ENCODE data around the gene MUC22. TPM values are rescaled to one million over a fixed set of nuclear protein-coding genes. Genes with fewer than 3 reads are reported as not detected.
"Not testable (repeated sequence)": the region's sequence is repeated elsewhere in the genome, so short reads cannot be mapped to it uniquely, and the experiment has no call there.

The MUC22 gene
- polyA plus RNA-seq, 1 donor, result not detected

DNA sequence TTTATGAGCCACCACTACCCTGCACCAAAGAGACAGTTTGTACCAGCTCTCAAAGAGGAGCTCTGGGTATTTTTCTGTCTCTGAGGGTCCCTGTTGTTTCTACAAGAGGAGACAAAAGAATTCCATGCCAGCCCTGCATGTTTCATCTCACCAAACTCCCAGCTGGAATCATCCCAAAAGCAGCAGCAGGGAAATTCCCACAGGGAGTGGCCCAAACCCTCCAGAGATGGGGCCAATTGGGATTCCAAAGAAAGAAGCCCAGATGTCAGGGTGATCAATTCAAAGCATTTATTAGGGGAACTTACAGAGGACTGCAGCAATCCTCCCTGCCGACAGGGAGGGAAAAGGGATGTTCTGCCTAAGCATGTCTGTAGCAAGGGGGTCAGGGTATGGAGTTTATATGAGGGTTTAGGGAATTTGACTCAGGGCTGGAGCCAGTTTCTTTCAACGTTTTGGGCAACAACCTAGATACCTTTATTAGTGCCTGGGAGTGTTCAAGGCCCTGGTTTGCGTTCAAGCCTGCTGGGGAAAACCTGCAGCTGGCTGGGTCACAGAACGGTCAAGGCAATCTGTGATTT, 47.2 kb downstream of the MUC22 start:
- Histone ChIP-seq H3K4me1 (ENCODE audit: control insufficient read depth, insufficient read depth, low read length) (no peaks in the 10 kb centered on the region), H3K27ac (ENCODE audit: low read length) (no peak overlapping the region), H3K4me3 (ENCODE audit: low read length) (no peak overlapping the region), H3K9me3 (ENCODE audit: control insufficient read depth, low read depth, low read length) (no peaks in the 10 kb centered on the region), H3K36me3 (ENCODE audit: control insufficient read depth, insufficient read depth, low read length) (no peaks in the 10 kb centered on the region), H3K27me3 (ENCODE audit: control insufficient read depth, insufficient read depth, low read length) (peaks cover 13% of the 10 kb centered on the region)
- no CpG with 5 or more reads among the region's 4 CpGs for WGBS (ENCODE audit: insufficient coverage, low lambda C conversion rate)
- no peak for DNase-seq

DNA sequence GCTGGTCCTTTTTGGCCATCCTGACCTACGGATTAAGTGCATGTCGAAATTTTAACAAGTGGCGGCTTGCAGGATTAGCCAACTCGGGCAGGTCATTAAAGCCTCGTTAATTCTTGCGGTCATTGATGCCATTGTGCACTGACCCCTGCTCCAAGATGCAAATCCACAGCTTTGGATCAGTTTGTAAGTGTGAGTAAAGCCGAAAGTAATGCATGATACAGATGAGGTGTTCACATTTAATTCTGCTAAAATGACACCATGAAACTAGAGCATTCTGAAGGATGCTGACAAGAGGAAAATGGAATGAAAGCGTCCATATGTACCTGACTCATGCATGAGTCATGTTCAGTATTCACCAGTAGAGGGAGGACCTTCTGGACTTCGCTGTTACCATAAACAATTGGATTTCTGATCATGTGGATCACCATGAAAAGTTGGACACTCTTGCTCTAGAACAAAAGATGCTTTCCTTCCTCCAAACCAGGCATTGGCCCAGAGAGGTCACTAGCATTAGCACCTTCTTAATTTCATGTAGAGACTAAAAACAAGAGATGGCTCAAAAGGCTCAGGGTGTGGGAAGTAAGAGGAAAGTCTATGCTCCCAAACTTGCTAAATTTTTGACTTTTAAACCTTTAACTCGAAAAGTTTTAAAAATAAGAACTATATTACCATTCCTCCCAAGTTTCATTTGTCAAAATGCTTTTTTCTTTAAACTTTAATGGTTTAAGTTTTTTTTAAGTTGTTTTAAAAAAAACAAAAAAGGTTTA, 48.0 kb downstream of the MUC22 start:
- Histone ChIP-seq H3K9me3 (ENCODE audit: control insufficient read depth, low read depth, low read length) (no peaks in the 10 kb centered on the region), H3K36me3 (ENCODE audit: control insufficient read depth, insufficient read depth, low read length) (no peaks in the 10 kb centered on the region), H3K4me1 (ENCODE audit: control insufficient read depth, insufficient read depth, low read length) (no peaks in the 10 kb centered on the region), H3K27me3 (ENCODE audit: control insufficient read depth, insufficient read depth, low read length) (peaks cover 13% of the 10 kb centered on the region), H3K4me3 (ENCODE audit: low read length) (no peak overlapping the region), H3K27ac (ENCODE audit: low read length) (no peak overlapping the region)
- DNase-seq, result peak; percentile 37 to 41
- WGBS (ENCODE audit: insufficient coverage, low lambda C conversion rate), result 67% methylated on average over 2 of the region's 10 CpGs

DNA sequence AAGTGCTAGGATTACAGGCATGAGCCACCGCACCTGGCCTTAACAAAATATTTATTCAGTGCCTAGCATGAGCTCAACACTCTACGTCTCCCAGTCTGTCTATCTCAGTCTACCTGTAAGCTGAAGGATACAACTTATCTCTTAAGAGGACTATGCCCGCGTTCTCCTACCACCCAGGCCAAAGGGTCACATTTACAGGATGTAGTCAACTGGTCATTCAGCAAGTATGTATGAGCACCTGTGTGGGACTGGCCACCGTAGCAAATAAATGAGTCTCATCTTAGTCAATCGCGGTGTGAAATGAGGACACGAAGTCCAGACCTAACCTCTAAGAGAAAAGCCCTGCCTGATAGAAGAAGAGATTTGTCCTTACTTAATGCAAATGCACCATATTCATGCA, 49.9 kb downstream of the MUC22 start:
- Histone ChIP-seq H3K27me3 (ENCODE audit: control insufficient read depth, insufficient read depth, low read length) (peaks cover 8% of the 10 kb centered on the region), H3K4me3 (ENCODE audit: low read length) (no peak overlapping the region), H3K27ac (ENCODE audit: low read length) (no peak overlapping the region), H3K9me3 (ENCODE audit: control insufficient read depth, low read depth, low read length) (no peaks in the 10 kb centered on the region), H3K4me1 (ENCODE audit: control insufficient read depth, insufficient read depth, low read length) (no peaks in the 10 kb centered on the region), H3K36me3 (ENCODE audit: control insufficient read depth, insufficient read depth, low read length) (no peaks in the 10 kb centered on the region)
- peak; percentile 50 to 60 for DNase-seq
- no CpG with 5 or more reads among the region's 8 CpGs for WGBS (ENCODE audit: insufficient coverage, low lambda C conversion rate)

DNA sequence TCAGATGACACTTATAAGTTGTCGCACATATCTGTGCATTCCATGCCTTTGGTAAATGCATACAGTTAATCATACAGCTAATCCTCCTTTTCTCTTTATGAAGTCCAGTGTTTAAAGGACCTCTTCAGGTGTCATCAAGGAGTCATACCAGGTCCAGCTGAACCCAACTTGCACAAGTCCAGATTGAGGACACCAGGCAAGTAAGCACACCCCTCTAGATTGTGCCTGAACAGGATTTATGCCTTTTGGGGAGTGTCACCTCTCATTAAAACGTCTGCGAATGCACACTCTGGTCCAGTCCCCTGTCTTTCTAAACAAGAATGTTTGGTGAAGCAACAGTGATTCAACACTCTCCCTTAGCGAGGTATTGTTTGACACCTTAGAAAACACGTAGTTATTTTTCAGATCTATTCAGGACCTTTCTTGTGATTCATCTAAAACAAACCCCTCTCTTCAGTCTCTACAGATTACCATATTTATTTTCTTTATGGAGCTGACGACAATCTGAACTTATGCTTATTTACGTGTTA, 53.7 kb downstream of the MUC22 start:
- H3K4me1 ChIP-seq (ENCODE audit: control insufficient read depth, insufficient read depth, low read length), result no peaks in the 10 kb centered on the region
- WGBS (ENCODE audit: insufficient coverage, low lambda C conversion rate), result 56% methylated on average over 4 of the region's 7 CpGs
- peaks cover 3% of the 10 kb centered on the region for H3K9me3 ChIP-seq (ENCODE audit: control insufficient read depth, low read depth, low read length)
- DNase-seq, result no peak
- peaks cover 8% of the 10 kb centered on the region for H3K27me3 ChIP-seq (ENCODE audit: control insufficient read depth, insufficient read depth, low read length)
- H3K4me3 ChIP-seq (ENCODE audit: low read length), result no peak overlapping the region
- H3K27ac ChIP-seq (ENCODE audit: low read length), result no peak overlapping the region
- no peaks in the 10 kb centered on the region for H3K36me3 ChIP-seq (ENCODE audit: control insufficient read depth, insufficient read depth, low read length)

DNA sequence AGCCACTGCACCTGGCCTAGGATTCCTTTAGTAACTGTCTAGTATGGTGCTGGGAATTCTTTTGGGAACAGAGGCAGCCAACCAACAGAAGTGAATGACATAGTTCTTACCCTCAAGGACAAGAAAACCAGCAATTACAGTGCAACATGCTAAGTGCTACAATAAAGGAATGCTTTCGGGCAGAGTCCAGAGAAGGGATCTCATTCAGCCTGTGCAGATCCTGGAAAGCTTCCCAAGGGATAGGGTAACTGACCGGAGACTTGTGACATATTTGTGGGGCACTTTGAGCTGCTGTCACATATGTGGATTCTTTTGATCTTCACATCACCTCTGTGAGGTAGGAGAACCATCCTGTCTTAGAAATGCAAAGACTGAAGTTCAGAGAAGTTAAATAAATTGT, 55.3 kb downstream of the MUC22 start:
- peaks cover 3% of the 10 kb centered on the region for H3K9me3 ChIP-seq (ENCODE audit: control insufficient read depth, low read depth, low read length)
- peaks cover 8% of the 10 kb centered on the region for H3K27me3 ChIP-seq (ENCODE audit: control insufficient read depth, insufficient read depth, low read length)
- peak in 1 of 2 donors; percentile 62 for DNase-seq
- H3K4me3 ChIP-seq (ENCODE audit: low read length), result no peak overlapping the region
- no peaks in the 10 kb centered on the region for H3K4me1 ChIP-seq (ENCODE audit: control insufficient read depth, insufficient read depth, low read length)
- no peak overlapping the region for H3K27ac ChIP-seq (ENCODE audit: low read length)
- WGBS (ENCODE audit: insufficient coverage, low lambda C conversion rate), result no CpG with 5 or more reads among the region's 2 CpGs
- no peaks in the 10 kb centered on the region for H3K36me3 ChIP-seq (ENCODE audit: control insufficient read depth, insufficient read depth, low read length)

DNA sequence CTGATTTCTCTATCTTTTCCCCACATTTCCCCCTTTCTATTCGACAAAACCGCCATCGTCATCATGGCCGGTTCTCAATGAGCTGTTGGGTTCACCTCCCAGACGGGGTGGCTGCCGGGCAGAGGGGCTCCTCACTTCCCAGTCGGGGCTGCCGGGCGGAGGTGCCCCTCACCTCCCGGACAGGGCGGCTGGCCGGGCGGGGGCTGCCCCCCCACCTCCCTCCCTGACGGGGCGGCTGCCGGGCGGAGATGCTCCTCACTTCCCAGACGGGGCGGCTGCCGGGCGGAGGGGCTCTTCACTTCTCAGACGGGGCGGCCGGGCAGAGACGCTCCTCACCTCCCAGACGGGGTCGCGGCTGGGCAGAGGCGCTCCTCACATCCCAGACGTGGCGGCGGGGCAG, 56.8 kb downstream of the MUC22 start:
- WGBS (ENCODE audit: insufficient coverage, low lambda C conversion rate), result no CpG with 5 or more reads among the region's 32 CpGs
- H3K9me3 ChIP-seq (ENCODE audit: control insufficient read depth, low read depth, low read length); DNase-seq; H3K27ac ChIP-seq (ENCODE audit: low read length); H3K4me3 ChIP-seq (ENCODE audit: low read length); H3K27me3 ChIP-seq (ENCODE audit: control insufficient read depth, insufficient read depth, low read length); H3K36me3 ChIP-seq (ENCODE audit: control insufficient read depth, insufficient read depth, low read length); H3K4me1 ChIP-seq (ENCODE audit: control insufficient read depth, insufficient read depth, low read length): not testable (repeated sequence)

DNA sequence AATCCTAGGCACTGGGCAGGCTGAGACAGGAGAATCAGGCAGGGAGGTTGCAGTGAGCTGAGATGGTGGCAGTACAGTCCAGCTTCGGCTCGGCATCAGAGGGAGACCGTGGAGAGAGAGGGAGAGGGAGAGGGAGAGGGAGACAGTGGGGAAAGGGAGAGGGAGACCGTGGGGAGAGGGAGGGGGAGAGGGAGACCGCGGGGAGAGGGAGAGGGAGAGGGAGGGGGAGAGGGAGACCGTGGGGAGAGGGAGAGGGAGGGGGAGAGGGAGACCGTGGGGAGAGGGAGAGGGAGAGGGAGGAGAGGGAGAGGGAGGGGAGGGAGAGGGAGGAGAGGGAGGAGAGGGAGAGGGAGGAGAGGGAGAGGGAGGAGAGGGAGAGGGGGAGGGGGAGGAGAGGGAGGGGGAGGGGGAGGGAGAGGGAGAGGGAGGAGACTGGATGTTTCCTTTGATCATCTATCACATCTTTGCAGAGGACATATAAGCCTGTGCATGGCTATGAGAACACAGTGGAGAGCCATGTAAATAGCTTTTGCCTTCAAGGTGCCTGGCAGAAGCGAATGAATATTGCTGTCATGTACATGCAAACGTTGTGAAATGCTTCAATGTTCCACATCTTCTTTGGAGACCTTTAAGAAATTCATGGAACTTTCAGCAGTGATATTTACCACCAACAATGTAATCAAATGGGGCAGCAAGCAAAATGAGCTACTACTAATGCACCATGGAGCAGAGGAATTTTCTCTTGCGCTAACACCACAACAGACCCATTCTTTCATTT, 57.8 kb downstream of the MUC22 start:
- H3K4me3 ChIP-seq (ENCODE audit: low read length); H3K4me1 ChIP-seq (ENCODE audit: control insufficient read depth, insufficient read depth, low read length); H3K36me3 ChIP-seq (ENCODE audit: control insufficient read depth, insufficient read depth, low read length); DNase-seq; H3K27me3 ChIP-seq (ENCODE audit: control insufficient read depth, insufficient read depth, low read length); H3K27ac ChIP-seq (ENCODE audit: low read length); H3K9me3 ChIP-seq (ENCODE audit: control insufficient read depth, low read depth, low read length): not testable (repeated sequence)
- 83% methylated on average over 1 of the region's 11 CpGs for WGBS (ENCODE audit: insufficient coverage, low lambda C conversion rate)

DNA sequence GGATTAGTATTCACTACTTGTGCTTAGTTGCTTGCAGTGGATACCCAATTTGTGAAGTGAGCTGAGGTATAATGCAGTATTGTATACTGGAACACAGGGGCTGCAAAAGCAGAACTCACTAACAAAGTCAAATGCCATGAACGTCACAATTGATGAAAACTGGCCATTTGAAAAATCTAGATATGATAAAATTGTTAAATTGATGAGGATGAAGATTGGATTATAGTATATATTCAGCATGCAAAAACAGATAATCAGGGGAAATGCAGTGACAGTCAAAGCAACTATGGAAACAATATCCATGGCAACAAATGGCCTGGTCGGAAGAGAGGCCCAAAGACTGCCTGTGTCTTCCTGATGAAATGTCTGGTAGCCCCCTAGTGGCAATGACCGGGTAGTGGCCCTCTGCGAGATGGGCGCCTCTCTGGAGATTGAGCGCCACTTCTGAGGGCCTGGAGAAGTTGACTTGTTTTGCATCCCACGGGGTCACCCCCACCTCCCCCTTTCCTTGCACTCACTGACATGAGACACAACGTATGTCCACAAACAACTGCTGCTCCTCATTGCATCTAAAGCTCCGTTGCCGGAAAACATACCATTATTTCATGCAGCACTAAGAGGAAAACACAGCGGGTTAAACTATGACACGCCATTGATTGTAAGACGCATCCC, 58.5 kb downstream of the MUC22 start:
- no peaks in the 10 kb centered on the region for H3K4me1 ChIP-seq (ENCODE audit: control insufficient read depth, insufficient read depth, low read length)
- WGBS (ENCODE audit: insufficient coverage, low lambda C conversion rate), result 83% methylated on average over 1 of the region's 13 CpGs

DNA sequence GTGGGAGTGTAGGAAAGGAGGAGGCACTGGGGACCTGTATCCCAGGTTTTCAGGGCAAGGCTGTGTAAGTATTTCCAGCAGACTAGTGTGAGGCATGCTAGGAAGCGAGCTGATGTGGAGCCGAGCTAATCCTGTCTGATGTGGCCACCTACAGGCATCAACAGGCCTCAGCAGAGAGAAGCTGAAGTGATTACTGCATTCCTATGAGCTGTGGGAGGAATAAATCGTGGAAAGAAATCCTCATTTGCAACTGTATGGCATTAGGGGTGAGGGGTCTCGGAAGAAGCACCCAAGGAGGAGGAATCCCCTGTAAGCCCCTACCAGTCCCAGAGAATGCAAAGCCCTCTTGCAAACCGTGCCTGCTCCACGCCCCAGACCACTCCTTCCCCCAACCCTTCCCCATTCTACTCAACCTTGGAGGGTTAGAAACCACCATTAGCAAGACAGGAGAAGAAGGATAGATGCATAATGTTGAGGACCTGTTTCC, 60.5 kb downstream of the MUC22 start:
- H3K4me1 ChIP-seq (ENCODE audit: control insufficient read depth, insufficient read depth, low read length), result no peaks in the 10 kb centered on the region
- H3K36me3 ChIP-seq (ENCODE audit: control insufficient read depth, insufficient read depth, low read length), result no peaks in the 10 kb centered on the region
- no peak overlapping the region for H3K27ac ChIP-seq (ENCODE audit: low read length)
- DNase-seq, result peak; percentile 44 to 51
- 20% methylated on average over 1 of the region's 6 CpGs for WGBS (ENCODE audit: insufficient coverage, low lambda C conversion rate)
- no peak overlapping the region for H3K4me3 ChIP-seq (ENCODE audit: low read length)
- no peaks in the 10 kb centered on the region for H3K27me3 ChIP-seq (ENCODE audit: control insufficient read depth, insufficient read depth, low read length)
- H3K9me3 ChIP-seq (ENCODE audit: control insufficient read depth, low read depth, low read length), result peaks cover 3% of the 10 kb centered on the region

More for the DNA sequence above, 58.5 kb downstream of the MUC22 start:
- peaks cover 2% of the 10 kb centered on the region for H3K27me3 ChIP-seq (ENCODE audit: control insufficient read depth, insufficient read depth, low read length)
- H3K36me3 ChIP-seq (ENCODE audit: control insufficient read depth, insufficient read depth, low read length), result no peaks in the 10 kb centered on the region
- H3K9me3 ChIP-seq (ENCODE audit: control insufficient read depth, low read depth, low read length), result peaks cover 3% of the 10 kb centered on the region
- peak; percentile 67 to 73 for DNase-seq
- H3K4me3 ChIP-seq (ENCODE audit: low read length), result no peak overlapping the region
- H3K27ac ChIP-seq (ENCODE audit: low read length), result no peak overlapping the region

DNA sequence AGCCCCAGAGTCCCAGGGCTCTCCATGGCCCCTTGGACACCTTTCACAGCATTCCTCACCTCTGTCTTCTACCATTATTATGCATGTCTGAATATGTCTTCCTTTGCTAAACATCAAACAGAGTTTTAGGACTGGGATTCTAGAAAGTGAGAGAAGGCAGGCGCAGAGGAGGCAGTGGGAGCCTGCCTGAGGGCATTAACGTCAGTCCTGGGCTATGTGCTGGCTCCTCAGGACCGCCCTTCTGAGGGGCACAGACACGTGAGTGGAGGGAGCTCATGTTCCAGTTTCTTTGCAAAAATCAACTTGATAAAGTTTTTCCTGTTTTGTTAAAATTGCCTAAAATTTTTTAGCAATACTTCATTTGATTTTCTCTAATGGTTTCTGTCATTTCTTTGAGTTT, 64.1 kb downstream of the MUC22 start:
- Histone ChIP-seq H3K4me1 (ENCODE audit: control insufficient read depth, insufficient read depth, low read length) (no peaks in the 10 kb centered on the region), H3K27me3 (ENCODE audit: control insufficient read depth, insufficient read depth, low read length) (peaks cover under 1% of the 10 kb centered on the region), H3K36me3 (ENCODE audit: control insufficient read depth, insufficient read depth, low read length) (no peaks in the 10 kb centered on the region), H3K4me3 (ENCODE audit: low read length) (no peak overlapping the region), H3K27ac (ENCODE audit: low read length) (no peak overlapping the region), H3K9me3 (ENCODE audit: control insufficient read depth, low read depth, low read length) (no peaks in the 10 kb centered on the region)
- WGBS (ENCODE audit: insufficient coverage, low lambda C conversion rate), result 70% methylated on average over 2 of the region's 4 CpGs
- DNase-seq, result no peak

Data from large intestine (tissue), 3 donors.